ENCODE data around the gene GNB5. TPM values are rescaled to one million over a fixed set of nuclear protein-coding genes. Genes with fewer than 3 reads are reported as not detected.

The GNB5 gene
- total RNA-seq, 1 experiment from 2014 or later: 29.8 TPM

- no peak overlapping the region for H4K91ac ChIP-seq (ENCODE audit: insufficient read length, low read depth, low read length)
- no peak overlapping the region for H3K56ac ChIP-seq (ENCODE audit: insufficient read length, low read depth, low read length)
- H4K20me1 ChIP-seq (ENCODE audit: control insufficient read depth, insufficient read depth, insufficient read length): no peaks in the 10 kb centered on the region
- no peak overlapping the region for H3K4me2 ChIP-seq (ENCODE audit: insufficient read depth, insufficient read length, low read length)
- no peak overlapping the region for H2BK15ac ChIP-seq (ENCODE audit: low read depth, low read length)
- no peak for TF ChIP-seq CTCF (conservative IDR thresholded peaks at IDR 0.05)
- H3K18ac ChIP-seq (ENCODE audit: insufficient read length, low read depth, low read length): no peak overlapping the region
- no peak for DNase-seq
- H2BK12ac ChIP-seq (ENCODE audit: insufficient read length, low read depth, low read length): no peak overlapping the region
- no peaks in the 10 kb centered on the region for H3K36me3 Mint-ChIP-seq (ENCODE audit: insufficient read depth in 1 of 3, low read depth in 3 of 3)
- H3K27me3 Mint-ChIP-seq (ENCODE audit: low read depth): no peaks in the 10 kb centered on the region
- no peak overlapping the region for H3K9ac ChIP-seq (ENCODE audit: extremely low read depth, insufficient read length, low read length)
- no peak overlapping the region for H4K5ac ChIP-seq (ENCODE audit: insufficient read length, low read depth, low read length)
- H3T11ph ChIP-seq (ENCODE audit: low read length): no peak overlapping the region
- no peak overlapping the region; a peak in 1 of 5 replicates for H3K4me3 Mint-ChIP-seq
- no peaks in the 10 kb centered on the region for H3K79me1 ChIP-seq (ENCODE audit: insufficient read depth, low read depth, low read length, poor library complexity, severe bottlenecking)
- H3K23ac ChIP-seq (ENCODE audit: insufficient read length, low read depth, low read length): no peak overlapping the region
- H3K27ac ChIP-seq (ENCODE audit: insufficient read length, low read depth, low read length): no peak overlapping the region
- H3K4me1 ChIP-seq (ENCODE audit: insufficient read depth, low read length): no peaks in the 10 kb centered on the region
- H2AFZ ChIP-seq (ENCODE audit: low read length): no peak overlapping the region
- no peaks in the 10 kb centered on the region for H3K9me3 Mint-ChIP-seq
- peaks cover 11% of the 10 kb centered on the region in 2 experiments for H3K4me1 Mint-ChIP-seq
- WGBS (ENCODE audit: extremely low coverage, insufficient read length, low lambda C conversion rate): no CpG with 5 or more reads among the region's 1 CpG
- no peak overlapping the region for H2BK5ac ChIP-seq (ENCODE audit: insufficient read length, low read length)
- no peak overlapping the region for H2BK20ac ChIP-seq (ENCODE audit: low read depth, low read length, poor library complexity, severe bottlenecking)
- H4K8ac ChIP-seq (replicated peaks; ENCODE audit: insufficient read length, low read depth, low read length): no peak overlapping the region
- H3K9me3 ChIP-seq (ENCODE audit: control insufficient read depth, low read depth, low read length): no peaks in the 10 kb centered on the region
- no peak overlapping the region for H3K27ac Mint-ChIP-seq
- no peak overlapping the region for H2AK5ac ChIP-seq (ENCODE audit: insufficient read length, low read length)
- H3K4ac ChIP-seq (ENCODE audit: low read depth, low read length): no peak overlapping the region
- H3K27me3 ChIP-seq (ENCODE audit: insufficient read depth, low read length): no peaks in the 10 kb centered on the region
- H3K14ac ChIP-seq (ENCODE audit: insufficient read depth, low read length): no peak overlapping the region
- no peaks in the 10 kb centered on the region for H3K23me2 ChIP-seq (ENCODE audit: insufficient read length, low read depth, low read length, poor library complexity, severe bottlenecking)
- no peak overlapping the region for H2BK120ac ChIP-seq (ENCODE audit: low read depth, low read length, poor library complexity, severe bottlenecking)
- 0 out of 2 replicates have a peak, but pooled peaks cover 3% of the 10 kb centered on the region for H3K79me2 ChIP-seq (ENCODE audit: insufficient read depth, low read length)
Measured at GRCh38 chr15:52171807-52172206, 19.4 kb downstream of the GNB5 start.

All from H9 (cell line).